SU-DHL-6 (cell line): Measurements from ENCODE around the gene ZCWPW2.

ENCODE experiments used
- H2AFZ ChIP-seq: fragments of 200-600 bp; sonication (generic); 2 replicates; pipeline ENCODE4 v1.6.1; 2014; ENCODE audit warnings: low read depth, mild to moderate bottlenecking, moderate library complexity, mixed read lengths, antibody characterized with exemption, low read length; ENCODE audit not compliant: severe bottlenecking
- H3F3A ChIP-seq: fragments of 200-600 bp; shearing (Covaris generic); 2 replicates; pipeline ENCODE4 v1.6.0; 2016; ENCODE audit warnings: antibody characterized with exemption, mild to moderate bottlenecking; ENCODE audit not compliant: insufficient read depth
- H3K27ac ChIP-seq: fragments of 200-600 bp; sonication (generic); 2 replicates; pipeline ENCODE4 v1.5.1; 2016; ENCODE audit warnings: low read depth, mild to moderate bottlenecking, low read length, moderate library complexity, mixed read lengths
- H3K27me3 ChIP-seq: fragments of 200-600 bp; sonication (generic), shearing (Covaris generic); 2 replicates; pipeline ENCODE4 v1.6.0; 2014; ENCODE audit warnings: mild to moderate bottlenecking, low read length
- H3K36me3 ChIP-seq: fragments of 200-600 bp; sonication (generic); 2 replicates; pipeline ENCODE4 v1.6.1; 2014; ENCODE audit warnings: mild to moderate bottlenecking, low read length, mixed read lengths
- H3K4me2 ChIP-seq: fragments of 300-600, 200-600 bp; shearing (Covaris generic), sonication (generic); 2 replicates; pipeline ENCODE4 v1.6.0; 2014; ENCODE audit warnings: low read length, low read depth, mild to moderate bottlenecking; ENCODE audit not compliant: poor library complexity, severe bottlenecking
- H3K4me3 ChIP-seq: fragments of 200-600 bp; sonication (generic); 2 replicates; pipeline ENCODE4 v1.5.1; 2014; ENCODE audit warnings: antibody characterized with exemption, low read length, mild to moderate bottlenecking, mixed read lengths; ENCODE audit not compliant: insufficient read depth, poor library complexity, severe bottlenecking
- H3K79me2 ChIP-seq: fragments of 200-600 bp; sonication (generic); 2 replicates; pipeline ENCODE4 v1.6.1; 2014; ENCODE audit warnings: mild to moderate bottlenecking, low read length, moderate library complexity; ENCODE audit not compliant: insufficient read depth
- H3K9ac ChIP-seq: fragments of 200-600 bp; sonication (generic); 2 replicates; pipeline ENCODE4 v1.7.0; 2014; ENCODE audit warnings: mild to moderate bottlenecking, low read length
- H3K9me2 ChIP-seq: fragments of 200-600 bp; sonication (generic); replicated peaks from 2 replicates; pipeline ENCODE4 v1.6.1; 2014; ENCODE audit warnings: low read length; ENCODE audit not compliant: insufficient read depth
- H3K9me3 ChIP-seq: fragments of 200-600 bp; sonication (generic); 2 replicates; pipeline ENCODE4 v1.6.1; 2014; ENCODE audit warnings: low read length, mixed read lengths; ENCODE audit not compliant: insufficient read depth
- H4K20me1 ChIP-seq: fragments of 200-600 bp; sonication (generic); 2 replicates; pipeline ENCODE4 v1.6.1; 2014; ENCODE audit warnings: low read depth, mild to moderate bottlenecking, antibody characterized with exemption, low read length, moderate library complexity, mixed read lengths
- EZH2phosphoT487 ChIP-seq: fragments of 200-600 bp; sonication (generic), shearing (Covaris generic); conservative IDR thresholded peaks from 2 replicates; pipeline ENCODE4 v1.6.1; 2018; ENCODE audit warnings: mild to moderate bottlenecking, antibody characterized with exemption, low read length, moderate library complexity, mixed read lengths
- TF ChIP-seq, protein P1 (sequence below): fragments of 200-600 bp; sonication (generic); IDR thresholded peaks from one replicate; pipeline ENCODE4 v1.5.1; 2017; ENCODE audit warnings: antibody characterized with exemption, mild to moderate bottlenecking, low read length, moderate library complexity; ENCODE audit not compliant: insufficient read depth, poor library complexity, severe bottlenecking

The ZCWPW2 gene

GRCh38 chr3:28569357-28569756, 220.8 kb downstream of the ZCWPW2 start:
- H2AFZ ChIP-seq, result no peak overlapping the region
- no peaks in the 10 kb centered on the region for H3K9me2 ChIP-seq
- H3K4me2 ChIP-seq, result no peak overlapping the region
- H4K20me1 ChIP-seq, result no peaks in the 10 kb centered on the region
- H3F3A ChIP-seq, result no peaks in the 10 kb centered on the region
- no peaks in the 10 kb centered on the region for H3K27me3 ChIP-seq
- no peak overlapping the region for H3K4me3 ChIP-seq
- H3K36me3 ChIP-seq, result no peaks in the 10 kb centered on the region
- H3K79me2 ChIP-seq, result no peaks in the 10 kb centered on the region
- no peak overlapping the region for H3K27ac ChIP-seq
- no peak overlapping the region for H3K9ac ChIP-seq
- no peak for TF ChIP-seq EZH2phosphoT487
- TF ChIP-seq, protein P1, sequence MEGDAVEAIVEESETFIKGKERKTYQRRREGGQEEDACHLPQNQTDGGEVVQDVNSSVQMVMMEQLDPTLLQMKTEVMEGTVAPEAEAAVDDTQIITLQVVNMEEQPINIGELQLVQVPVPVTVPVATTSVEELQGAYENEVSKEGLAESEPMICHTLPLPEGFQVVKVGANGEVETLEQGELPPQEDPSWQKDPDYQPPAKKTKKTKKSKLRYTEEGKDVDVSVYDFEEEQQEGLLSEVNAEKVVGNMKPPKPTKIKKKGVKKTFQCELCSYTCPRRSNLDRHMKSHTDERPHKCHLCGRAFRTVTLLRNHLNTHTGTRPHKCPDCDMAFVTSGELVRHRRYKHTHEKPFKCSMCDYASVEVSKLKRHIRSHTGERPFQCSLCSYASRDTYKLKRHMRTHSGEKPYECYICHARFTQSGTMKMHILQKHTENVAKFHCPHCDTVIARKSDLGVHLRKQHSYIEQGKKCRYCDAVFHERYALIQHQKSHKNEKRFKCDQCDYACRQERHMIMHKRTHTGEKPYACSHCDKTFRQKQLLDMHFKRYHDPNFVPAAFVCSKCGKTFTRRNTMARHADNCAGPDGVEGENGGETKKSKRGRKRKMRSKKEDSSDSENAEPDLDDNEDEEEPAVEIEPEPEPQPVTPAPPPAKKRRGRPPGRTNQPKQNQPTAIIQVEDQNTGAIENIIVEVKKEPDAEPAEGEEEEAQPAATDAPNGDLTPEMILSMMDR, result no peak
- no peaks in the 10 kb centered on the region for H3K9me3 ChIP-seq

GRCh38 chr3:28574036-28574435, 225.5 kb downstream of the ZCWPW2 start:
- Histone ChIP-seq H4K20me1 (no peaks in the 10 kb centered on the region), H3K4me2 (no peak overlapping the region), H3K79me2 (no peaks in the 10 kb centered on the region), H3K9me3 (no peaks in the 10 kb centered on the region), H2AFZ (no peak overlapping the region), H3F3A (no peaks in the 10 kb centered on the region), H3K36me3 (no peaks in the 10 kb centered on the region), H3K27me3 (no peaks in the 10 kb centered on the region), H3K27ac (no peak overlapping the region), H3K4me3 (no peak overlapping the region), H3K9ac (no peak overlapping the region), H3K9me2 (no peaks in the 10 kb centered on the region)
- TF ChIP-seq EZH2phosphoT487, result no peak
- TF ChIP-seq, protein P1, result no peak

GRCh38 chr3:28575100-28575745, 226.7 kb downstream of the ZCWPW2 start:
- Histone ChIP-seq H2AFZ (no peak overlapping the region), H3K27ac (no peak overlapping the region), H3K9me2 (no peaks in the 10 kb centered on the region), H3K79me2 (no peaks in the 10 kb centered on the region), H3F3A (no peaks in the 10 kb centered on the region), H3K9ac (no peak overlapping the region), H3K9me3 (no peaks in the 10 kb centered on the region), H4K20me1 (no peaks in the 10 kb centered on the region), H3K27me3 (no peaks in the 10 kb centered on the region), H3K4me3 (no peak overlapping the region), H3K4me2 (no peak overlapping the region), H3K36me3 (no peaks in the 10 kb centered on the region)
- TF ChIP-seq EZH2phosphoT487, result no peak
- TF ChIP-seq, protein P1, result no peak
